Endothelial cell of umbilical vein (primary cell): ENCODE data around the gene KCNA5. TPM values are rescaled to one million over a fixed set of nuclear protein-coding genes. Genes with fewer than 3 reads are reported as not detected.

Source experiments
- BruUV-seq: library from RNA; stranded (reverse); fragments of 400-500 nt; replicated peaks from 2 replicates; lab custom pipeline; 2021; lab: Mats Ljungman, UMichigan
- CTCF ChIA-PET: fragments of 300-600, 350-600 bp; sonication (Branson Sonifier 250); formaldehyde crosslinking; loops from one replicate; lab custom pipeline; 2021; ENCODE audit warnings: antibody characterized with exemption, inconsistent platforms; lab: Charles Lee
- POLR2A ChIA-PET: fragments of 300-600, 350-600 bp; sonication (Branson Sonifier 250); formaldehyde crosslinking; loops from one replicate; lab custom pipeline; 2021; ENCODE audit warnings: antibody characterized with exemption, inconsistent platforms; lab: Charles Lee
- DNase-seq: peaks from one replicate; pipeline ENCODE4 v3.0.0-alpha.2; 2011; ENCODE audit warnings: low read depth, low spot score
- FAIRE-seq: peaks from 2 replicates; lab custom pipeline; 2011; peaks lifted over from hg19 to GRCh38; lab: Jason Lieb, UNC
- H2AFZ ChIP-seq: 2 replicates; pipeline ENCODE4 v1.6.0; 2012; ENCODE audit warnings: low read depth, low read length, control low read depth, inconsistent platforms
- H3K27ac ChIP-seq: 2 replicates; pipeline ENCODE4 v1.5.1; 2011; ENCODE audit warnings: low read depth, mild to moderate bottlenecking, control low read depth, low read length, moderate library complexity; ENCODE audit not compliant: insufficient read depth
- H3K27me3 ChIP-seq, 2 experiments: 2 replicates each; pipeline versions ENCODE4 v1.6.0 to v1.6.1; 2011; ENCODE audit warnings: low read length in 2 of 2, mixed read lengths in 1 of 2; ENCODE audit not compliant: control insufficient read depth in 2 of 2, insufficient read depth in 2 of 2
- H3K36me3 ChIP-seq, 2 experiments: 2 replicates in 1 of 2; 3 replicates in 1 of 2; pipeline ENCODE4 v1.5.1; 2011; ENCODE audit warnings: low read length in 2 of 2, mild to moderate bottlenecking in 1 of 2, moderate library complexity in 1 of 2; ENCODE audit not compliant: control insufficient read depth in 2 of 2, insufficient read depth in 2 of 2; ENCODE audit errors: extremely low read depth in 1 of 2
- H3K4me1 ChIP-seq: 3 replicates; pipeline ENCODE4 v1.5.1; 2011; ENCODE audit warnings: mild to moderate bottlenecking, low read length; ENCODE audit not compliant: control insufficient read depth, insufficient read depth; ENCODE audit errors: extremely low read depth
- H3K4me2 ChIP-seq: 2 replicates; pipeline ENCODE4 v1.6.1; 2011; ENCODE audit warnings: low read length, control low read depth, mixed read lengths; ENCODE audit not compliant: insufficient read depth
- H3K4me3 ChIP-seq, 3 experiments: fragments of 200-600 bp in 1 of 3; sonication (generic), shearing (Covaris generic) in 1 of 3; replicated peaks in 1 of 3; 2 replicates each; pipeline ENCODE4 v1.5.1; 2011 to 2016; ENCODE audit warnings: control low read depth in 3 of 3, low read length in 3 of 3, mild to moderate bottlenecking in 2 of 3, inconsistent platforms in 1 of 3, low read depth in 1 of 3, moderate library complexity in 1 of 3; ENCODE audit not compliant: insufficient read depth in 1 of 3
- H3K79me2 ChIP-seq: 2 replicates; pipeline ENCODE4 v1.6.0; 2012; ENCODE audit warnings: low read length, inconsistent platforms; ENCODE audit not compliant: control insufficient read depth, insufficient read depth
- H3K9ac ChIP-seq: replicated peaks from 2 replicates; pipeline ENCODE3; 2011; ENCODE audit warnings: low read length, control low read depth; ENCODE audit not compliant: insufficient read depth; ENCODE audit errors: extremely low read depth
- H3K9me1 ChIP-seq: replicated peaks from 3 replicates; pipeline ENCODE4 v1.6.0; 2011; ENCODE audit warnings: mild to moderate bottlenecking, low read length; ENCODE audit not compliant: control insufficient read depth, insufficient read depth; ENCODE audit errors: extremely low read depth
- H3K9me3 ChIP-seq: replicated peaks from 2 replicates; pipeline ENCODE4 v1.5.1; 2012; ENCODE audit warnings: low read length, inconsistent platforms; ENCODE audit not compliant: control insufficient read depth, insufficient read depth
- H4K20me1 ChIP-seq: replicated peaks from 2 replicates; pipeline ENCODE3; 2011; ENCODE audit warnings: mild to moderate bottlenecking, low read length; ENCODE audit not compliant: control insufficient read depth, insufficient read depth; ENCODE audit errors: extremely low read depth
- CTCF ChIP-seq, 2 donors: IDR thresholded peaks; 1 replicate in 1 of 2; 2 replicates in 1 of 2; pipeline ENCODE4 v1.5.1; 2011; ENCODE audit warnings: low read length in 2 of 2, mild to moderate bottlenecking in 2 of 2, moderate library complexity in 2 of 2, control low read depth in 1 of 2, inconsistent platforms in 1 of 2, low read depth in 1 of 2; ENCODE audit not compliant: insufficient read depth in 1 of 2; ENCODE audit errors: extremely low read depth in 1 of 2
- EZH2 ChIP-seq: IDR thresholded peaks from 2 replicates; pipeline ENCODE4 v1.6.1; 2012; ENCODE audit warnings: borderline replicate concordance, low read depth, mild to moderate bottlenecking, moderate library complexity, low read length, inconsistent platforms; ENCODE audit not compliant: severe bottlenecking
- GATA2 ChIP-seq: IDR thresholded peaks from 2 replicates; pipeline ENCODE4 v1.7.0; 2011; ENCODE audit warnings: low read depth, mild to moderate bottlenecking, moderate library complexity, mixed read lengths, low read length; ENCODE audit not compliant: insufficient read length, insufficient read depth
- MAX ChIP-seq: IDR thresholded peaks from 2 replicates; pipeline ENCODE4 v1.6.1; 2011; ENCODE audit not compliant: insufficient read depth, insufficient read length
- MYC ChIP-seq: IDR thresholded peaks from one replicate; pipeline ENCODE4 v1.6.1; 2011; ENCODE audit warnings: mild to moderate bottlenecking, low read depth, low read length
- POLR2A ChIP-seq: IDR thresholded peaks from 2 replicates; pipeline ENCODE4 v1.6.1; 2012; ENCODE audit warnings: low read depth, mild to moderate bottlenecking, control low read depth, low read length
- dilution Hi-C: fragments of 300-500 bp; cut with MboI; formaldehyde crosslinking; loops from one replicate; pipeline ENCODE4 v1.15.0; 2019; ENCODE audit warnings: low sequenced_read_pairs; ENCODE audit not compliant: extremely low pct_ligation_motif_present
- intact Hi-C: fragments of 100-400 bp; cut with micrococcal nuclease; formaldehyde crosslinking; loops from one replicate; pipeline ENCODE4 v1.10.0; 2022
- polyA plus RNA-seq, 4 experiments: library from polyadenylated mRNA; depleted of rRNA in 3 of 4; stranded (reverse) in 3 of 4; unstranded in 1 of 4; fragments of >200 nt; gene quantifications; 2 replicates each; pipeline versions ENCODE4 v1.2.1 to v1.2.3, GENCODE V29; 2011 to 2012; ENCODE audit warnings: missing spikeins in 1 of 4
- total RNA-seq: library from RNA; stranded (reverse); gene quantifications from 2 replicates; pipeline ENCODE4 v1.2.3, GENCODE V29; 2021

The KCNA5 gene
- total and polyA plus RNA-seq, 2 donors (not counting 3 experiments of a cell fraction or from before 2014, with no cell fraction given), result not detected

GRCh38 chr12:4996714-4997113, 47.0 kb upstream of the KCNA5 start:
- H2AFZ ChIP-seq, result no peak overlapping the region
- no peak overlapping the region for H3K4me3 ChIP-seq
- H3K9me3 ChIP-seq, result no peaks in the 10 kb centered on the region
- ChIA-PET CTCF (interaction anchor here (1.3 to 2.8 kb wide), 2 partner anchors 139 to 141 kb away, joined by 4 to 11 read pairs; no protein-coding TSS in a partner anchor), POLR2A (no interaction called here)
- no peaks in the 10 kb centered on the region for H3K36me3 ChIP-seq
- intact Hi-C loops, result no loop called here
- H3K27ac ChIP-seq, result no peak overlapping the region
- dilution Hi-C loops, result no loop called here
- no peak for FAIRE-seq
- no TSS peak for BruUV-seq
- no peaks in the 10 kb centered on the region for H3K4me1 ChIP-seq
- no peaks in the 10 kb centered on the region for H4K20me1 ChIP-seq
- no peaks in the 10 kb centered on the region for H3K9me1 ChIP-seq
- no peaks in the 10 kb centered on the region for H3K79me2 ChIP-seq
- no peak overlapping the region for H3K4me2 ChIP-seq
- DNase-seq, result no peak
- H3K27me3 ChIP-seq, result no peaks in the 10 kb centered on the region
- H3K9ac ChIP-seq, result no peak overlapping the region
- no peak for TF ChIP-seq MYC
- no peak for TF ChIP-seq MAX
- TF ChIP-seq POLR2A, result no peak
- no peak for TF ChIP-seq CTCF (IDR thresholded peaks at IDR 0.05; ENCODE audit: extremely low read depth in 1 of 2, insufficient read depth in 1 of 2, low read depth in 1 of 2, low read length in 2 of 2)
- TF ChIP-seq GATA2, result no peak
- TF ChIP-seq EZH2, result no peak
